HepG2 (cell line): ENCODE data around the gene CSNK1D. TPM values are rescaled to one million over a fixed set of nuclear protein-coding genes. Genes with fewer than 3 reads are reported as not detected.

Experiments used
- ATAD3A ChIP-seq: sonication (generic); formaldehyde crosslinking; IDR thresholded peaks from 2 replicates; pipeline ENCODE4 v1.4.0; 2020; ENCODE audit warnings: missing genetic modification reagents
- BATF2 ChIP-seq: sonication (generic); formaldehyde crosslinking; IDR thresholded peaks from 2 replicates; pipeline ENCODE4 v1.8.0; 2022; ENCODE audit warnings: mild to moderate bottlenecking, missing genetic modification reagents, moderate library complexity
- CENPT ChIP-seq: sonication (generic); formaldehyde crosslinking; IDR thresholded peaks from 2 replicates; pipeline ENCODE4 v1.8.0; 2022; ENCODE audit warnings: low read depth, mild to moderate bottlenecking, moderate library complexity, missing genetic modification reagents
- EZH2 ChIP-seq: conservative IDR thresholded peaks from 2 replicates; pipeline ENCODE4 v1.6.1; 2012; ENCODE audit warnings: mild to moderate bottlenecking, low read depth, low read length, moderate library complexity
- GTF2F1 ChIP-seq: fragments of 150-350 bp; IDR thresholded peaks from 2 replicates; pipeline ENCODE4 v1.6.1; 2014; ENCODE audit warnings: low read length
- JARID2 ChIP-seq: sonication (generic); formaldehyde crosslinking; IDR thresholded peaks from 2 replicates; pipeline ENCODE4 v1.8.1; 2023; ENCODE audit warnings: missing genetic modification reagents, inconsistent platforms; ENCODE audit not compliant: insufficient replicate concordance
- KDM4B ChIP-seq: sonication (generic); formaldehyde crosslinking; IDR thresholded peaks from 2 replicates; pipeline ENCODE4 v1.4.0; 2020; ENCODE audit warnings: missing genetic modification reagents
- KDM5B ChIP-seq: sonication (generic); formaldehyde crosslinking; IDR thresholded peaks from 2 replicates; pipeline ENCODE4 v1.4.0; 2020; ENCODE audit warnings: missing genetic modification reagents, mild to moderate bottlenecking, borderline replicate concordance
- KDM6A ChIP-seq: IDR thresholded peaks from 2 replicates; pipeline ENCODE4 v1.6.1; 2016; ENCODE audit warnings: low read depth
- MATR3 ChIP-seq: sonication (generic); formaldehyde crosslinking; IDR thresholded peaks from 2 replicates; pipeline ENCODE4 v1.4.0; 2020; ENCODE audit warnings: missing genetic modification reagents
- SALL2 ChIP-seq: sonication (generic); formaldehyde crosslinking; IDR thresholded peaks from 2 replicates; pipeline ENCODE4 v1.8.1; 2023; ENCODE audit warnings: mild to moderate bottlenecking, missing genetic modification reagents, inconsistent platforms
- SAP130 ChIP-seq: IDR thresholded peaks from 2 replicates; pipeline ENCODE4 v1.6.1; 2016; ENCODE audit warnings: low read depth
- TBX2 ChIP-seq: sonication (generic); formaldehyde crosslinking; IDR thresholded peaks from 2 replicates; pipeline ENCODE4 v1.5.0; 2020; ENCODE audit warnings: missing genetic modification reagents, mild to moderate bottlenecking, borderline replicate concordance
- ZBTB21 ChIP-seq: sonication (generic); formaldehyde crosslinking; IDR thresholded peaks from 2 replicates; pipeline ENCODE4 v1.4.0; 2020; ENCODE audit warnings: missing genetic modification reagents
- ZIK1 ChIP-seq: sonication (generic); formaldehyde crosslinking; IDR thresholded peaks from 2 replicates; pipeline ENCODE4 v1.5.0; 2020; ENCODE audit warnings: mild to moderate bottlenecking, low read depth, missing genetic modification reagents, borderline replicate concordance
- ZNF224 ChIP-seq: sonication (generic); formaldehyde crosslinking; IDR thresholded peaks from 2 replicates; pipeline ENCODE4 v1.5.0; 2020; ENCODE audit warnings: mild to moderate bottlenecking, missing genetic modification reagents
- ZNF292 ChIP-seq: sonication (generic); formaldehyde crosslinking; IDR thresholded peaks from 2 replicates; pipeline ENCODE4 v1.8.1; 2022; ENCODE audit warnings: mild to moderate bottlenecking, low read depth, missing genetic modification reagents, borderline replicate concordance
- ZNF598 ChIP-seq: sonication (generic); formaldehyde crosslinking; IDR thresholded peaks from 2 replicates; pipeline ENCODE4 v1.5.1; 2020; ENCODE audit warnings: mild to moderate bottlenecking, missing genetic modification reagents, borderline replicate concordance
- ZNF678 ChIP-seq: sonication (generic); formaldehyde crosslinking; IDR thresholded peaks from 2 replicates; pipeline ENCODE4 v1.4.0; 2020; ENCODE audit warnings: mild to moderate bottlenecking, missing genetic modification reagents
- ZNF749 ChIP-seq: sonication (generic); formaldehyde crosslinking; IDR thresholded peaks from 2 replicates; pipeline ENCODE4 v1.8.0; 2022; ENCODE audit warnings: mild to moderate bottlenecking, missing genetic modification reagents, moderate library complexity, borderline replicate concordance
- polyA plus RNA-seq, 8 experiments: library from polyadenylated mRNA; depleted of rRNA in 3 of 8; stranded (reverse) in 7 of 8; unstranded in 1 of 8; fragments of >200 nt; fragmentation: Illumina TruSeq in 4 of 8; extraction: Trizol in 4 of 8; gene quantifications; 2 replicates each; pipeline versions ENCODE4 v1.2.1 to v1.2.3, GENCODE V29; 2011 to 2016; ENCODE audit warnings: low read depth in 4 of 8, missing spikeins in 1 of 8, mixed read lengths in 1 of 8; ENCODE audit not compliant: insufficient read depth in 1 of 8
- total RNA-seq, 5 experiments: library from RNA; depleted of rRNA; stranded (reverse); fragments of >200 nt; fragmentation: Illumina TruSeq; extraction: Trizol; gene quantifications; 2 replicates each; pipeline ENCODE4 v1.2.3, GENCODE V29; 2016; ENCODE audit warnings: low read depth in 1 of 5
- TF ChIP-seq, protein P1 (sequence below), 2 experiments: sonication (generic) in 1 of 2; formaldehyde crosslinking in 1 of 2; IDR thresholded peaks; 2 replicates each; pipeline versions ENCODE4 v1.4.0 to v1.6.1; 2018 to 2020; ENCODE audit warnings: missing genetic modification reagents in 2 of 2, borderline replicate concordance in 1 of 2, low read depth in 1 of 2, mild to moderate bottlenecking in 1 of 2, missing biosample characterization in 1 of 2

The CSNK1D gene
- total and polyA plus RNA-seq, 2 of the 13 experiments (the other 11 are each of a cell fraction or from before 2014, with no cell fraction given), result 31.5 to 128 TPM

GRCh38 chr17:82216301-82217119 lies 57.0 kb downstream of the CSNK1D start (continued):
- TF ChIP-seq SALL2 (no peak), CENPT (CRISPR knock-in tag) (no peak), ZNF292 (0 out of 2 replicates have a peak, but pooled peaks have one; percentile 10), ZNF749 (CRISPR knock-in tag) (no peak; the same call in 1 of the 2 replicates), BATF2 (0 out of 2 replicates have a peak, but pooled peaks have one; percentile 46), ZNF598 (CRISPR knock-in tag) (no peak), JARID2 (CRISPR knock-in tag) (no peak), ZBTB21 (CRISPR knock-in tag) (0 out of 2 replicates have a peak, but pooled peaks have one; percentile 35), ATAD3A (CRISPR knock-in tag) (no peak), ZNF678 (CRISPR knock-in tag) (0 out of 2 replicates have a peak, but pooled peaks have one; percentile 31), GTF2F1 (no peak), KDM4B (no peak), MATR3 (CRISPR knock-in tag) (no peak), SAP130 (CRISPR knock-in tag) (peak; percentile 93), KDM5B (CRISPR knock-in tag) (no peak), TBX2 (CRISPR knock-in tag) (peak; percentile 95), KDM6A (CRISPR knock-in tag) (no peak), ZIK1 (CRISPR knock-in tag) (no peak; the same call in 1 of the 2 replicates), ZNF224 (CRISPR knock-in tag) (no peak), EZH2 (no peak)
- TF ChIP-seq, protein P1, sequence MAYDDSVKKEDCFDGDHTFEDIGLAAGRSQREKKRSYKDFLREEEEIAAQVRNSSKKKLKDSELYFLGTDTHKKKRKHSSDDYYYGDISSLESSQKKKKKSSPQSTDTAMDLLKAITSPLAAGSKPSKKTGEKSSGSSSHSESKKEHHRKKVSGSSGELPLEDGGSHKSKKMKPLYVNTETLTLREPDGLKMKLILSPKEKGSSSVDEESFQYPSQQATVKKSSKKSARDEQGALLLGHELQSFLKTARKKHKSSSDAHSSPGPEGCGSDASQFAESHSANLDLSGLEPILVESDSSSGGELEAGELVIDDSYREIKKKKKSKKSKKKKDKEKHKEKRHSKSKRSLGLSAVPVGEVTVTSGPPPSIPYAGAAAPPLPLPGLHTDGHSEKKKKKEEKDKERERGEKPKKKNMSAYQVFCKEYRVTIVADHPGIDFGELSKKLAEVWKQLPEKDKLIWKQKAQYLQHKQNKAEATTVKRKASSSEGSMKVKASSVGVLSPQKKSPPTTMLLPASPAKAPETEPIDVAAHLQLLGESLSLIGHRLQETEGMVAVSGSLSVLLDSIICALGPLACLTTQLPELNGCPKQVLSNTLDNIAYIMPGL (CRISPR knock-in tag; IDR thresholded peaks at IDR 0.05; ENCODE audit: borderline replicate concordance in 1 of 2, low read depth in 1 of 2), result peak in 1 of 2 experiments; percentile 59; a peak in 1 of 4 replicates
